ENCODE data around the gene CIROP.
A peak's percentile ranks its signal among the peaks of the same experiment; 100 is the strongest.

The CIROP gene

DNA sequence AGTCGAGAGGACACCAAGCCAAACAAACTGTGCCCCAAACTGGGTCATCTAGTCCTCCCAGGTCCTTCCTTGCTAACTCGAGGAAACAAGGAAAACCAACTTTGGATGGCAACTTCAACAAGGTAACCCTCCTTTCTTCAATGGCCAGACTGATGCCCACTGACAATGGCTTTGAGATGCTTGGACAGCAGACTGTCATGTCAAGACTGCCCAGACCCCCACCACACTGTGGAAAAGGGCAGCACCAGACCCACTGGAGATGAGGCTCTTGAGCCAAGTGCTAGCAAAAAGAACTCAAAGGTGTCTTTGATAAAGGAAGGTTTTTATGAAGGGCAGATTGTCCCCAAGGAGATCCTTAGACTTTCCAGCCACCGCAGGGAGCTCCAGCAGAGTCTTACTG is 38.4 kb downstream of the CIROP start:
- DNase-seq: no peak

GRCh38 chr14:23063601-23064000 is 41.2 kb downstream of the CIROP start:
- no peak for DNase-seq

DNA sequence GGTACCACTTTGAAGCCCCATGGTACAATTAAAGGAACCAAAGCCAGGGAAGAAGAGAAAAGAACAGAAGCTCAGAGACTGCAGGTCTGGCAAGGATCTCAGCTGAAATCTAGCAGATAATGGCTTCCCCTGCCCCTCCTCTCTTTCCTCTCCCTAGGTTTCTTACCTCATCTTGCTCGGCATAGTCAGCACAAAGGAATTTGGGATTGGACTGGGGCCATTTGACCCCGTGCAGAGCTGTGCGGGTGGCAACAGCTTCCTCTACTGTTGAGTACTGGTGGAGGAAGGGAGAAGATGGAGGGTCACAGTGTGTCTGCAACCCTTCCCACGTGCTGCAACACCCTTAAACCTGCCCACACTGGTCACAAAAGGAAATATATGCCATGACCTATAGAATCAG is 42.8 kb downstream of the CIROP start:
- no peak for DNase-seq

- DNase-seq: no peak
Measured at GRCh38 chr14:23060536-23061260, 44.1 kb downstream of the CIROP start.

GRCh38 chr14:23058654-23059504 is 45.9 kb downstream of the CIROP start:
- no peak for DNase-seq

- peak; percentile 82 for DNase-seq
Measured at GRCh38 chr14:23057757-23058653, 46.8 kb downstream of the CIROP start.

DNA sequence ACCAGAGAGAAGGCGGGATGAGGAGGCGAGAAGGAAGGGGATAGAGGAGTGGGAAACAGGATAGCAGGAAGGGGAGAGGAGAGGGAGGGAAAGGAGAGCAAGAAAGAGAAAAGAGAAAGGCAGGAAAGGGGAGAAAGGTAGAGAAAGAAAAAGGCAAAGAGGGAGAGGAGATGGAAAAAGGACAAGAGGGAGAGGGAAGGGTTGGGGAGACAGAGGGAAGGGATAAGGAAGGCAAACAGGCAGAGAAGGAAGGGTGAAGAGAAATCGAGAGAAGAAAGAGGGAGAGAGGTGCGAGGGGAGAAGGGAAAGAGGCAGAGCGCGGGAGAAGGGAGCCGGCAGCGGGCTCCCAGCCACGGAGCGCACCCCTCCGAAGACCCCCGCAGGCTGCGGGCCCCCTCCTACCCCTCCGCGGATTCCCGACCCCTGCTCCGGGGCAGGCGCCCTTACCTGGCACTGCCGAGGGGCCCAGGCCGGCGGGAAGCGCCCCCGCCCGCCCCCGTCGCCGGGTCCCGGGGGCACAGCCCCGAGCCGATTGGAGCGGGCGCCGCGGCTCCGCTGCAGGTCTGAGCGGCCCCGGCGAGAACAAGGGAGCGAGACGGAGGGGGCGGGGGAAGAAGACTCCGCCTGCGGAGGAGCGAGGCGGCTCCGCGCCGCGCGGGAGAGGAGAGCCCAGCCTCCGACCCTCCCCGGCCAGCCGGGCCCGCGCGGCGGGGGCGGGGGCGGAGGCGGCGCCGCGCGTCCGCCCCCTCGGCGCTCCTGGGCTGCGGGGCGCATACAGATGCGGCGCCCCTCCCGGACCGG is 47.6 kb downstream of the CIROP start, which contains the start of gene CDH24:
TSS of gene CDH24 (minus strand) at position 565 of the 801 bp plus-strand sequence. CDS start 1,787 bp downstream, outside the sequence.
- DNase-seq: peak; percentile 67

- peak; percentile 74 for DNase-seq
Measured at GRCh38 chr14:23056145-23056955, 48.4 kb downstream of the CIROP start.

DNA sequence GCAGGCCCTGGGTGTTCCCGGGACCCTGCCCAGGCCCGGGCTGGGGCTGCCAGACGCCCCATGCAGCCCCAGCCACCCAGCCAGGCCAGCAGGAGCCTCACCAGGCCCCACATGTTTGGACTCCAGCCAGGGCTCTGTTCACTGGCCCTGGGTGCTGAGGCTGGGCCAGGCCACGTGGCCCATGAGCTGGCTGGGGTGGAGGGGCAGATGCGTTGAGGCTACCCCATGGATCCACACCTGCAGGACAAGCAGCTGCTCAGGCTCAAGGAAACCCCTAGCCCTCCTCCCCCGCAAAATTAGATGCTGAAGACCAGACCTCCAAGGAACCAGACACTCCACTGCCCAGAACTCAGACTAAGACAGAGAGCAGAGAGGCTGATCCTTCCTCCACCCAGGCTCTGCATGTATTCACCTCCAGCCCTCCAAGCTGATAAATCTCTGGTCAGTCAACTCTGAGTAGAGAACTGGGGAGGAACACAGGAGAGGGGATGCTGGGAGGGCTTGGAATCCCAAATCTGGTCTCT is 49.1 kb downstream of the CIROP start:
- DNase-seq: no peak

- no peak for DNase-seq
Measured at GRCh38 chr14:23055147-23055550, 49.6 kb downstream of the CIROP start.

DNA sequence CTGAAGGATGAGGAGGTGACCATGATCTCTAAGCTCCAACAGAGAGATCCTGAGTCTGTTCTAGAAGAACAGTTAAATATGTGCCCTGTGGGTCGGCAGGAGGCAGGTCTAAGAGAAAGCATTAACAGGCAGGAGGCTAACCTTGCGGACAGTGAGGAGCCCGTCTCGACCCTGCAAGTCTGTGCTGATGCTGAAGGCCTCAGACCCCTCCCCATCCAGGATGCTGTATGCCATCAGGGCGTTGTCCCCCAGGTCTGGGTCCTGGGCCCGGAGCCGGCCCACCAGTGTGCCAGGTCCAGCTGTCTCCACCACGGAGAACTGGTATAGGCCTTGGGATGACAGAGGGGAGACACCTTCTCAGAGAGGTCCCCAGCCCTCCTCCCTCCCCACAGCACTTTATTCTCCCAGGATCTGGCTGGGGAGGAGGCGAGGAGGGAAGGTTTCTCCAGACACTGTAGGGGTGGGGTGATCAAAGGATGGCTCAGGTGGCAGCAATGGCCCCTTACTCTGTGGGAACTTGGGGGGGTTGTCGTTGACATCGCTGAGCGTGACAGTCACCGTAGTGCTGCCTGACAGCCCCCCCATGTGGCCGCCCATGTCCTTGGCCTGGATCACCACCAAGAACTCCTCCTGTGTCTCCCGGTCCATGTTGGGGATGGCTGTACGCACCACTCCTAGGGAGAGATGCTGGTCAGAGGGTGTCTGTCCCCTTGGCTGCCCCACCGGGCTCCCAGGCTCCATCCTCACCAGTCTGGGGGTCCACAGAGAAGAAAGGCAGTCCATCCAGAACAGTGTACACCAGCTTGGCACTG is 50.6 kb downstream of the CIROP start:
- DNase-seq: no peak

DNA sequence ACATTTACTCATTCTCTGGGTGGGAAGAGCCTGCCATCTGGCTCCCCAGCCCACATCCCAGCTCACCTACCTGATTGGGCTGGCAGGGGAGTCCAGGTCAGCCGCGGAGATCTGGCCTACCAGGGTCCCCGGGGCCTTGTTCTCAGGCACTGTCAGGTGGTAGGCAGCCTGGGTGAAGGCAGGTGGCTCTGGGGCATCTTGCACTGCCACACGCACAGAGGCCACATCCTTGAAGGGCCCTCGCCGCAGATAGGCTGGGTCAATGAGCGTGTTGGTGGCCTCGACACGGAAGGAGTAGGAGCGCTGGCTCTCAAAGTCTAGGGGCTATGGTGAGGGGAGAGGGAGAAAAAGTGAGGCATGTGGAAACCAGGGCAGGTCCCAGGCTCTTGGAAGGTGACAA is 51.4 kb downstream of the CIROP start:
- no peak for DNase-seq

GRCh38 chr14:23052671-23053070 is 52.1 kb downstream of the CIROP start:
- DNase-seq: no peak

DNA sequence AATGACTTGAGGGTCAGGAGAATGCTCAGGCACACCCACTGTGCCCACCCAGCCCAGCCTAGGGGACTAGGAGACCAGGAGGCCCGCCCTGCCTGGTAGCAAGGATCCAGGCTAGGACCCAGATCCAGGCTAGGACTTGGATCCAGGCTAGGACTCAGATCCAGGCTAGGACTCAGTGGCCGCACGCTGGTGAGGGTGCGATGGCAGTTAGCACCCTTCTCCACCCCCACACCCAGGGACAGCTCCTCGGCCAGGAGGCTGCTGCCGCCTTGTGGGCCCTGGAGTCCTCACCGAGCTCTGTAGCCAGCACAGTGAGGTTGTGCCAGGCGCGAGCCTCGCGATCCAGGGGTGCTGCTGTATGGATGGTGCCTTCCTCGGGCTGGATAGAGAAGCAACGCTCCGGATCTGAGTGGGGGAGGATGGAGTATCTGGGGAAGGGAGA is 52.6 kb downstream of the CIROP start:
- no peak for DNase-seq

DNA sequence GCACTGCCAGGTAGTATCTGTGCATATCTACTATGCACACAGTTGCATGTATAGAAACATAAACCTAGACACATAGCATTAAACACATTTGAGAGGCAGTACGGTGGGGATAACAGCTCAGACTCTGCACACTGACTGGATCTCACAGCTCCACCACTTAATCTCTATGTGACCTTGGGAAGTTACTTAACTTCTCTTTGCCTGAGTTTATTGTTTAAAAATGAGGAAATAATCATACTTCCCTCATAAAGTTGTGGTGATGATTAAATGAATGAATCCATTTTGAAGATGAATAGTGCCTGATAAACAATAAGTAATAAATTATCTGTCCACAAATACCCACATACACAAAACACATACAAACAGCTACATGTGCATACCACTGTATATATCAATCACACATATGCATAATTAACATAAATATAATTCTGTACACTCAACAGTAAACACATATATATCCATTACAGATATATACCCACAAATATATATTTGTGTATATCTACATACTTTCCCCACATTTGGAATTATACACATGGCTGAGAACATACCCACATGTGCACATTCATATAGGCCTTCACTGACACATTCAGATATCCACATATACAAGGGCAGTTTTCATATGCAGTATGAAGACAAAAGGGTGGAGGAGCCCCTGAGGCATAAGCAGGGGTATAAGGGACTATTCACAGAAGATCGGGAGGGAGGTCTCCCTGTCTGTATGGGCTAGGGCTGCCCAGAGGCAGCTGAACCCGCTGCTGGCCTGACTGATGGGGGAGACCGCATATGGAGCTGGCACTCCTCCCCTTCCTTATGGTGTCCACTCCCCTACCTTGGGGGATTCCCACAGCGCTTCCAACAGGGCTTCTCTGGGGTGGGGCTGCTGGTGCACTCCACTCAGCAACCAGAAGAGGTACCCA is 53.4 kb downstream of the CIROP start:
- DNase-seq: no peak

All from CD4-positive, alpha-beta T cell treated with Interleukin-15 for 1 hour (primary cell).